Vagina (tissue), 2 donors: ENCODE results near the gene SIAE. TPM values are rescaled to one million over a fixed set of nuclear protein-coding genes. Genes with fewer than 3 reads are reported as not detected.
A peak's percentile ranks its signal among the peaks of the same experiment; 100 is the strongest.

Source experiments
- DNase-seq, 2 donors: peaks; one replicate each; pipeline ENCODE4 v3.0.0-alpha.2; 2017; ENCODE audit errors: extremely low spot score in 2 of 2
- H3K27ac ChIP-seq: fragments of 200-600 bp; sonication (generic); one replicate; pipeline ENCODE4 v1.5.1; 2019
- H3K27me3 ChIP-seq: fragments of 200-600 bp; sonication (generic); one replicate; pipeline ENCODE4 v1.5.1; 2019
- H3K36me3 ChIP-seq, 2 donors: fragments of 200-600 bp; sonication (generic); one replicate each; pipeline ENCODE4 v1.5.1; 2017 to 2019
- H3K4me1 ChIP-seq: fragments of 200-600 bp; sonication (generic); one replicate; pipeline ENCODE4 v1.5.1; 2019
- H3K4me3 ChIP-seq, 2 donors: fragments of 200-600 bp; sonication (generic); 1 replicate in 1 of 2; 2 replicates in 1 of 2; pipeline ENCODE4 v1.5.1; 2016 to 2019
- H3K9me3 ChIP-seq: fragments of 200-600 bp; sonication (generic); one replicate; pipeline ENCODE4 v1.5.1; 2019
- POLR2A ChIP-seq, 2 donors: fragments of 450-650 bp; IDR thresholded peaks; one replicate each; pipeline ENCODE4 v1.6.1; 2017; ENCODE audit warnings: antibody characterized with exemption in 2 of 2, mild to moderate bottlenecking in 2 of 2, moderate library complexity in 2 of 2
- POLR2AphosphoS5 ChIP-seq, 2 donors: sonication (generic); formaldehyde crosslinking; IDR thresholded peaks; one replicate each; pipeline ENCODE4 v1.9.0; 2017; ENCODE audit warnings: antibody characterized with exemption in 2 of 2, mild to moderate bottlenecking in 2 of 2, low read depth in 1 of 2; ENCODE audit not compliant: insufficient read depth in 1 of 2
- intact Hi-C: fragments of 100-400 bp; cut with DNase I; formaldehyde crosslinking; loops from one replicate; pipeline ENCODE4 v1.15.1; 2023
- total RNA-seq: library from RNA; depleted of rRNA; stranded (reverse); fragments of >200 nt; gene quantifications from one replicate; pipeline ENCODE4 v1.2.3, GENCODE V29; 2016
- TF ChIP-seq, protein P1 (sequence below), 3 experiments: fragments of 450-650 bp in 2 of 3; fragments of 200-600 bp in 1 of 3; sonication (generic) in 1 of 3; IDR thresholded peaks; one replicate each; pipeline ENCODE4 v1.5.1; 2017 to 2019; ENCODE audit warnings: antibody characterized with exemption in 3 of 3, mild to moderate bottlenecking in 2 of 3, moderate library complexity in 2 of 3

SIAE gene
- total RNA-seq, 1 donor from 2014 or later, result 10.6 TPM

DNA sequence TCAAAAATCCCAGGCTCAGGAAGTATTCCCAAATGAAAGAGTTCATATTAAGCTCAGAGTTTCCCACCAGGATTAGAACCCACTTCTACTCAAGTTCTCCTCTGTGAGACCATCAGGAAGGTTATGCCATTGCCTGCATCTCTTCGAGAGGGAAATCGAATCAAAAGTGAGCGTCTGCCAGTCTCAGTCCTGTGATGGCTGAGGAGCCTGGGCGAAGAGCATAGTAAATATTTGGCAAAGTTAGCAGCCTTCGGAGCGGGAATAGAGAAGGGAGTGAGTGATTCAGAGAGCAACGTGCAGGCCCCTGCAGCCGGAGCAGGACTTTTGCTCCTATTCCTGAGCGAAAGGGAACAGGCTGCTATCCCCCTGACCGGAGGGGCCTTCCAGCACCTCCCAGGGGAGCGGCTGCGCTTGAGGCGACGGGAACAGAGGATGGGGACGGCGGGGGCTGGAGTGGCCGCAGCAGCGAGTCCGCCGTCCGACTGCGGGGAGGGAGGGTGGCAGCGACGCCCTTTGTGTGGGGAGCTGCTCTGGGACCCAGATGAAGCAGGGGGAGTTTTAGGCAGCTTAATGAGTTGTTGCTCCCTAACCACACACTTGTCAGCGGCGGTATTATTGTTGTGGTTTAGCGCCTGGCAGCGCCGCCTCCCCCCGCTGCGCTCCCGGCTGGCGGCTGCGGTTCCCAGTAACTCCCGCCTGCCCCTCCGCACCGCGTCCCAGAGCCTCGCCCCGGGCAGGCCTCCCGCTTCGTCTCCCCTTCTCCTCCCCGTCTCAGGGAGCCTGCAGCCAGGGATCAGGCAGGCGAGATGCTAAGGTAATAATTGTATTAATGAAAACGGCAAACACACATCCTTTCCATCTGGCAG is 44.5 kb upstream of the SIAE start:
- intact Hi-C loops, result no loop called here
- H3K27me3 ChIP-seq, result no peaks in the 10 kb centered on the region
- peak overlapping the region; percentile 27 for H3K27ac ChIP-seq
- H3K4me3 ChIP-seq, result peak overlapping the region; percentile 40 to 41
- DNase-seq, result no peak
- TF ChIP-seq POLR2AphosphoS5 (IDR thresholded peaks at IDR 0.05; ENCODE audit: insufficient read depth in 1 of 2, low read depth in 1 of 2), result no peak
- TF ChIP-seq, protein P1, sequence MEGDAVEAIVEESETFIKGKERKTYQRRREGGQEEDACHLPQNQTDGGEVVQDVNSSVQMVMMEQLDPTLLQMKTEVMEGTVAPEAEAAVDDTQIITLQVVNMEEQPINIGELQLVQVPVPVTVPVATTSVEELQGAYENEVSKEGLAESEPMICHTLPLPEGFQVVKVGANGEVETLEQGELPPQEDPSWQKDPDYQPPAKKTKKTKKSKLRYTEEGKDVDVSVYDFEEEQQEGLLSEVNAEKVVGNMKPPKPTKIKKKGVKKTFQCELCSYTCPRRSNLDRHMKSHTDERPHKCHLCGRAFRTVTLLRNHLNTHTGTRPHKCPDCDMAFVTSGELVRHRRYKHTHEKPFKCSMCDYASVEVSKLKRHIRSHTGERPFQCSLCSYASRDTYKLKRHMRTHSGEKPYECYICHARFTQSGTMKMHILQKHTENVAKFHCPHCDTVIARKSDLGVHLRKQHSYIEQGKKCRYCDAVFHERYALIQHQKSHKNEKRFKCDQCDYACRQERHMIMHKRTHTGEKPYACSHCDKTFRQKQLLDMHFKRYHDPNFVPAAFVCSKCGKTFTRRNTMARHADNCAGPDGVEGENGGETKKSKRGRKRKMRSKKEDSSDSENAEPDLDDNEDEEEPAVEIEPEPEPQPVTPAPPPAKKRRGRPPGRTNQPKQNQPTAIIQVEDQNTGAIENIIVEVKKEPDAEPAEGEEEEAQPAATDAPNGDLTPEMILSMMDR (IDR thresholded peaks at IDR 0.05), result no peak
- TF ChIP-seq POLR2A (IDR thresholded peaks at IDR 0.05), result no peak
- no peaks in the 10 kb centered on the region for H3K9me3 ChIP-seq
- peaks cover 19% of the 10 kb centered on the region for H3K4me1 ChIP-seq
- H3K36me3 ChIP-seq, result no peaks in the 10 kb centered on the region

DNA sequence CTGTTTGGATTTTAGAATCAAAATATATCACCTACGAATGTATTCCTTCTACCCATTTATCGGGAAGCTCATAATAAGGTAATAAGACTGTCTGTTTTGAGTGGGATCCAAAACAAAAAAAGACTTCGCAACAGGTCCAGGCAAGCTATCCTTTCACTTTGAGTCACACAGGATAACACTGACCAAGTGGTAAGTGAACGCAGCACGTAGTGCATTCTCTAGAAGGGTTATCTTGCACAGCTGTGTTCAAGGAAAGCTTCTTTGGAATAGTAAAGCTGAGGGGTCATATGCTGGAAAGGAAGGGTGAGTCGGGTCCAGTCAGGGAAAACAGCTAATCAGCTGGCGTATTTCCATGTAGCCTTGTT is 43.9 kb upstream of the SIAE start:
- peak overlapping the region; percentile 40 to 41 for H3K4me3 ChIP-seq
- no peaks in the 10 kb centered on the region for H3K36me3 ChIP-seq
- peak overlapping the region; percentile 27 for H3K27ac ChIP-seq
- TF ChIP-seq, protein P1 (IDR thresholded peaks at IDR 0.05), result no peak
- TF ChIP-seq POLR2A (IDR thresholded peaks at IDR 0.05) (no peak), POLR2AphosphoS5 (IDR thresholded peaks at IDR 0.05; ENCODE audit: insufficient read depth in 1 of 2, low read depth in 1 of 2) (no peak)
- H3K27me3 ChIP-seq, result no peaks in the 10 kb centered on the region
- H3K9me3 ChIP-seq, result no peaks in the 10 kb centered on the region
- no peak for DNase-seq
- H3K4me1 ChIP-seq, result peaks cover 19% of the 10 kb centered on the region
- intact Hi-C loops, result no loop called here

- TF ChIP-seq POLR2AphosphoS5 (IDR thresholded peaks at IDR 0.05; ENCODE audit: insufficient read depth in 1 of 2, low read depth in 1 of 2) (no peak), POLR2A (IDR thresholded peaks at IDR 0.05) (no peak)
- TF ChIP-seq, protein P1 (IDR thresholded peaks at IDR 0.05), result no peak
- H3K27me3 ChIP-seq, result no peaks in the 10 kb centered on the region
- no peaks in the 10 kb centered on the region for H3K9me3 ChIP-seq
- no peaks in the 10 kb centered on the region for H3K36me3 ChIP-seq
- H3K4me3 ChIP-seq, result no peak overlapping the region
- H3K27ac ChIP-seq, result no peak overlapping the region
- peaks cover 19% of the 10 kb centered on the region for H3K4me1 ChIP-seq
- intact Hi-C loops, result no loop called here
- no peak for DNase-seq
Observed at GRCh38 chr11:124716591-124716990, 43.1 kb upstream of the SIAE start.

GRCh38 chr11:124712392-124712791 is 38.9 kb upstream of the SIAE start:
- peaks cover 3% of the 10 kb centered on the region for H3K4me1 ChIP-seq
- no peak overlapping the region for H3K4me3 ChIP-seq
- no peaks in the 10 kb centered on the region for H3K9me3 ChIP-seq
- no peaks in the 10 kb centered on the region for H3K27me3 ChIP-seq
- H3K36me3 ChIP-seq, result no peaks in the 10 kb centered on the region
- no peak for DNase-seq
- intact Hi-C loops, result no loop called here
- TF ChIP-seq POLR2A (IDR thresholded peaks at IDR 0.05), result no peak
- no peak for TF ChIP-seq POLR2AphosphoS5 (IDR thresholded peaks at IDR 0.05; ENCODE audit: insufficient read depth in 1 of 2, low read depth in 1 of 2)
- TF ChIP-seq, protein P1 (IDR thresholded peaks at IDR 0.05), result no peak
- H3K27ac ChIP-seq, result no peak overlapping the region

GRCh38 chr11:124707829-124708228 is 34.3 kb upstream of the SIAE start:
- Histone ChIP-seq H3K4me1 (no peaks in the 10 kb centered on the region), H3K36me3 (no peaks in the 10 kb centered on the region), H3K9me3 (no peaks in the 10 kb centered on the region), H3K27ac (no peak overlapping the region), H3K27me3 (no peaks in the 10 kb centered on the region), H3K4me3 (no peak overlapping the region)
- DNase-seq, result no peak
- intact Hi-C loops, result no loop called here
- TF ChIP-seq, protein P1 (IDR thresholded peaks at IDR 0.05), result no peak
